Measurements from ENCODE around the gene R3HDM2.

DNA sequence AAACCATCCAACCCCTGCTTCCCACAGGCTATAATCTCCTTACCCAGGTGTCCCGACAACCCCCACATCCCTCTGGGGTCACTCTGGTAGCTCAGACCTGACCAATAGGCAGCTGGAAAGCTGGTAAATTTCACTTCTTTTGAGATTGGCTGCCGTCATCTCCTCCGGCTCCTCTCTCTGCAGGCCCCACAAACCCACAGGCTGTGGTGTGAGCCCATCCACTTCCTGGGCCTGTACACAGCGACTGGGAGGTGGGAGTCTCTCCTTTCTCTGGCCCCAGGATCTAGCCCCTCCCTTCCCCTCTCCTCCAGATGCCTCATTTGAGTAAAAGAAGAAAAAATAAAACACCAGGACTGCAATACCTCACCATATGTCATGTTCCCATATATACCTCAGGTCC is 4.5 kb upstream of the R3HDM2 start:
- no peak for TF ChIP-seq POLR2A (IDR thresholded peaks at IDR 0.05)
- TF ChIP-seq, protein P1, sequence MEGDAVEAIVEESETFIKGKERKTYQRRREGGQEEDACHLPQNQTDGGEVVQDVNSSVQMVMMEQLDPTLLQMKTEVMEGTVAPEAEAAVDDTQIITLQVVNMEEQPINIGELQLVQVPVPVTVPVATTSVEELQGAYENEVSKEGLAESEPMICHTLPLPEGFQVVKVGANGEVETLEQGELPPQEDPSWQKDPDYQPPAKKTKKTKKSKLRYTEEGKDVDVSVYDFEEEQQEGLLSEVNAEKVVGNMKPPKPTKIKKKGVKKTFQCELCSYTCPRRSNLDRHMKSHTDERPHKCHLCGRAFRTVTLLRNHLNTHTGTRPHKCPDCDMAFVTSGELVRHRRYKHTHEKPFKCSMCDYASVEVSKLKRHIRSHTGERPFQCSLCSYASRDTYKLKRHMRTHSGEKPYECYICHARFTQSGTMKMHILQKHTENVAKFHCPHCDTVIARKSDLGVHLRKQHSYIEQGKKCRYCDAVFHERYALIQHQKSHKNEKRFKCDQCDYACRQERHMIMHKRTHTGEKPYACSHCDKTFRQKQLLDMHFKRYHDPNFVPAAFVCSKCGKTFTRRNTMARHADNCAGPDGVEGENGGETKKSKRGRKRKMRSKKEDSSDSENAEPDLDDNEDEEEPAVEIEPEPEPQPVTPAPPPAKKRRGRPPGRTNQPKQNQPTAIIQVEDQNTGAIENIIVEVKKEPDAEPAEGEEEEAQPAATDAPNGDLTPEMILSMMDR (IDR thresholded peaks at IDR 0.05): no peak

Data from suprapubic skin (tissue), 3 donors.